H1 (cell line): ENCODE data around the gene AIF1. TPM values are rescaled to one million over a fixed set of nuclear protein-coding genes. Genes with fewer than 3 reads are reported as not detected.

ENCODE experiments used
- CHD1 ChIP-seq: IDR thresholded peaks from 2 replicates; pipeline ENCODE4 v1.6.1; 2012; ENCODE audit warnings: low read depth, low read length, improper control_type of control experiment
- CREB1 ChIP-seq: IDR thresholded peaks from 2 replicates; pipeline ENCODE4 v1.6.1; 2012; ENCODE audit warnings: inconsistent platforms
- GTF2F1 ChIP-seq: IDR thresholded peaks from 2 replicates; pipeline ENCODE4 v1.6.1; 2012; ENCODE audit warnings: low read depth, low read length, improper control_type of control experiment, borderline replicate concordance
- HDAC2 ChIP-seq, 2 experiments: fragments of 300-600 bp in 1 of 2; sonication (generic) in 1 of 2; IDR thresholded peaks; 2 replicates each; pipeline ENCODE4 v1.6.1; 2011 to 2012; ENCODE audit warnings: low read depth in 2 of 2, low read length in 2 of 2, mild to moderate bottlenecking in 2 of 2, moderate library complexity in 2 of 2, borderline replicate concordance in 1 of 2, inconsistent platforms in 1 of 2
- KDM4A ChIP-seq: IDR thresholded peaks from one replicate; pipeline ENCODE4 v1.7.1; 2012; ENCODE audit warnings: low read depth, mild to moderate bottlenecking, moderate library complexity, low read length, inconsistent platforms; ENCODE audit not compliant: severe bottlenecking
- KDM5A ChIP-seq: fragments of 200-600 bp; IDR thresholded peaks from 2 replicates; pipeline ENCODE4 v1.7.1; 2012; ENCODE audit warnings: mild to moderate bottlenecking, low read length, inconsistent platforms, mixed read lengths
- NANOG ChIP-seq: IDR thresholded peaks from 2 replicates; pipeline ENCODE4 v1.6.1; 2011; ENCODE audit warnings: low read length, low read depth, mild to moderate bottlenecking, inconsistent platforms; ENCODE audit not compliant: insufficient read depth, poor library complexity, severe bottlenecking
- POLR2AphosphoS5 ChIP-seq: IDR thresholded peaks from 2 replicates; pipeline ENCODE4 v1.6.1; 2011; ENCODE audit warnings: low read depth, low read length
- POU5F1 ChIP-seq: IDR thresholded peaks from 2 replicates; pipeline ENCODE4 v1.6.1; 2011; ENCODE audit warnings: low read depth, mild to moderate bottlenecking, low read length, moderate library complexity
- SAP30 ChIP-seq: fragments of 300-600 bp; sonication (generic); IDR thresholded peaks from 2 replicates; pipeline ENCODE4 v1.7.1; 2012; ENCODE audit warnings: low read length, moderate library complexity, mild to moderate bottlenecking, inconsistent platforms; ENCODE audit not compliant: insufficient read depth, insufficient replicate concordance
- TAF1 ChIP-seq: IDR thresholded peaks from 2 replicates; pipeline ENCODE4 v1.6.1; 2011; ENCODE audit warnings: mild to moderate bottlenecking, low read depth, low read length
- TBP ChIP-seq: IDR thresholded peaks from 2 replicates; pipeline ENCODE4 v1.6.1; 2011; ENCODE audit warnings: low read depth, low read length, improper control_type of control experiment
- TCF12 ChIP-seq: IDR thresholded peaks from 2 replicates; pipeline ENCODE4 v1.6.1; 2011; ENCODE audit warnings: low read depth, mild to moderate bottlenecking, low read length
- polyA plus RNA-seq, 7 experiments: library from polyadenylated mRNA; depleted of rRNA in 3 of 7; stranded (reverse) in 5 of 7; unstranded in 2 of 7; fragments of >200 nt in 5 of 7; fragments of 200-250 nt in 2 of 7; gene quantifications; 1 replicate in 5 of 7; 2 replicates in 1 of 7; 4 replicates in 1 of 7; pipeline versions ENCODE4 v1.2.1 to v1.2.3, GENCODE V29; 2011 to 2013; ENCODE audit warnings: missing spikeins in 2 of 7, mixed read lengths in 2 of 7
- total RNA-seq: library from RNA; stranded (reverse); fragmentation: NEBNext Ultra II Directional; extraction: Animal tissue kit (Norgen Biotek cat#: 25700); gene quantifications from 2 replicates; pipeline ENCODE4 v1.2.1, GENCODE V29; 2021
- TF ChIP-seq, protein P1 (sequence below): IDR thresholded peaks from 2 replicates; pipeline ENCODE4 v1.6.1; 2012; ENCODE audit warnings: inconsistent platforms

Gene AIF1
- total and polyA plus RNA-seq, 2 of the 8 experiments (the other 6 are each of a cell fraction or from before 2014, with no cell fraction given): 6.3 to 9.8 TPM

DNA sequence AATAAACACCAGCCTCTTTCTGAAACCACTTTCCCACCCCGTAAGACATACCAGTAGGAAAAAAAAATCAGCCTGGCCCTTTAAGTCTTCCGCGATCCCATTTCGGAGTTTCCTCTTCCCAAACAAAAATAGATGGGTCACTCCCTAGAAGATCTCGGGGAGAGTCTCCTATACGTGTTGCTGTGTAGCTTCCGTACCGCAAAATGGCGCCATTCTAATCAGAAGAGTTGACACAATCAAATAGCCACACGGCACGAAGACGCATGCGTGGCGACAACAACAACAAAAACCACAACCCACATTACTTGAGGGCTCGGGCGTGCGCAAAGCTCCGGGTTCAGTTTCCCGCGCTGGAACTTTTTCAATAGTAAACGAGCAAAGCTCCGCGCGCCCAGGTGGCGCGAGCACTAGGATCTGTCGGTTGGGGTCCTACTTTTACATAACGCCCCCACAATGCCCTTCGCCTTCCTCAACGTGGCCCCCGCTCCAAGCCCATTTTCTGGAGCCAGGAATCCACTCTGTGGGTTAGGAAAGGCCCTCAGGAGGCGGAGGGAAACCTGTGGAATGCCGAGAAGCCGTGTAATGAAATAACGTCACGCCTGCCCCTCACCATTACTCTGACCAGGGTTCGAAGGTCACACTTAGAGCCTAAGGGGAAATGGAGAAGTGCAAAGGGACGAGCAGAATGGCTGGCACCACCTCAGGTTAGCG lies 49.9 kb downstream of the AIF1 start, which contains the start of gene GPANK1 (continued):
- TF ChIP-seq CREB1 (peak; percentile 28; the same call in 1 of the 2 replicates), NANOG (no peak), POLR2AphosphoS5 (no peak; the same call in 1 of the 2 replicates), KDM4A (peak; percentile 39), SAP30 (peak; percentile 86), TBP (peak; percentile 67), CHD1 (peak; percentile 25; the same call in 1 of the 2 replicates), HDAC2 (IDR thresholded peaks at IDR 0.05; ENCODE audit: borderline replicate concordance in 1 of 2, low read depth in 2 of 2, low read length in 2 of 2) (0 out of 4 replicates have a peak, but pooled peaks of 1 of the 2 experiments have one; percentile 20), TAF1 (peak; percentile 85), TCF12 (0 out of 2 replicates have a peak, but pooled peaks have one; percentile 20), KDM5A (peak; percentile 37; the same call in 1 of the 2 replicates), GTF2F1 (peak; percentile 12; the same call in 1 of the 2 replicates), POU5F1 (no peak)
- TF ChIP-seq, protein P1, sequence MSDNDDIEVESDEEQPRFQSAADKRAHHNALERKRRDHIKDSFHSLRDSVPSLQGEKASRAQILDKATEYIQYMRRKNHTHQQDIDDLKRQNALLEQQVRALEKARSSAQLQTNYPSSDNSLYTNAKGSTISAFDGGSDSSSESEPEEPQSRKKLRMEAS: peak; percentile 80
